ENCODE results near the gene NPAS3.

GRCh38 chr14:33793398-33794110 lies 854.9 kb downstream of the NPAS3 start:
- TF ChIP-seq EZH2 (IDR thresholded peaks at IDR 0.05) (no peak), POLR2AphosphoS5 (IDR thresholded peaks at IDR 0.05; ENCODE audit: borderline replicate concordance, low read depth, low read length) (no peak), FOXP2 (optimal IDR thresholded peaks at IDR 0.05; ENCODE audit: control extremely low read depth, extremely low read length, insufficient read depth) (no peak)
